KMS-11 (cell line): Measurements from ENCODE around the gene MRPS31.

Experiments used
- H2AFZ ChIP-seq: fragments of 200-600 bp; sonication (generic); 2 replicates; pipeline ENCODE4 v1.6.1; 2016; ENCODE audit warnings: antibody characterized with exemption, mixed run types, low read depth
- H3K27ac ChIP-seq: fragments of 200-600 bp; sonication (generic); 2 replicates; pipeline ENCODE4 v1.6.1; 2016; ENCODE audit warnings: mild to moderate bottlenecking, mixed run types
- H3K27me3 ChIP-seq: fragments of 200-600 bp; sonication (generic); 2 replicates; pipeline ENCODE4 v1.6.1; 2017; ENCODE audit warnings: mild to moderate bottlenecking, low read depth, mixed run types, moderate library complexity; ENCODE audit not compliant: insufficient read depth
- H3K36me3 ChIP-seq: fragments of 200-600 bp; sonication (generic); 2 replicates; pipeline ENCODE4 v1.6.1; 2017; ENCODE audit warnings: mild to moderate bottlenecking, mixed run types; ENCODE audit not compliant: insufficient read depth
- H3K4me1 ChIP-seq: fragments of 200-600 bp; sonication (generic); 2 replicates; pipeline ENCODE4 v1.6.1; 2016; ENCODE audit warnings: mild to moderate bottlenecking, low read depth, mixed run types; ENCODE audit not compliant: poor library complexity, severe bottlenecking
- H3K4me2 ChIP-seq: fragments of 200-600 bp; sonication (generic); 2 replicates; pipeline ENCODE4 v1.7.0; 2016; ENCODE audit warnings: mild to moderate bottlenecking, mixed run types
- H3K4me3 ChIP-seq: fragments of 200-600 bp; sonication (generic); IDR thresholded peaks from 2 replicates; pipeline ENCODE4 v1.6.1; 2017; ENCODE audit warnings: low read depth, low read length, mixed read lengths; ENCODE audit not compliant: insufficient read depth
- H3K79me2 ChIP-seq: fragments of 200-600 bp; sonication (generic); 2 replicates; pipeline ENCODE4 v1.6.1; 2016; ENCODE audit warnings: low read depth, mixed run types; ENCODE audit not compliant: insufficient read depth
- H3K9ac ChIP-seq: fragments of 200-600 bp; sonication (generic); 2 replicates; pipeline ENCODE4 v1.6.1; 2016; ENCODE audit warnings: mild to moderate bottlenecking, mixed run types
- H4K20me1 ChIP-seq: fragments of 200-600 bp; sonication (generic); 2 replicates; pipeline ENCODE4 v1.6.1; 2016; ENCODE audit warnings: mild to moderate bottlenecking, mixed run types; ENCODE audit not compliant: insufficient read depth
- CTCF ChIP-seq: fragments of 200-600 bp; sonication (generic); conservative IDR thresholded peaks from 2 replicates; pipeline ENCODE4 v1.6.1; 2017; ENCODE audit warnings: low read depth, mild to moderate bottlenecking, antibody characterized with exemption, low read length, moderate library complexity, mixed read lengths

Gene MRPS31

GRCh38 chr13:40780822-40781401 lies 9.9 kb upstream of the MRPS31 start:
- H3K4me2 ChIP-seq: no peak overlapping the region
- H4K20me1 ChIP-seq: no peaks in the 10 kb centered on the region
- no peaks in the 10 kb centered on the region for H3K36me3 ChIP-seq
- no peak overlapping the region for H3K9ac ChIP-seq
- H3K4me3 ChIP-seq: no peak overlapping the region
- no peak for TF ChIP-seq CTCF
- no peaks in the 10 kb centered on the region for H3K79me2 ChIP-seq
- peaks cover 9% of the 10 kb centered on the region for H3K4me1 ChIP-seq
- no peak overlapping the region for H2AFZ ChIP-seq
- no peaks in the 10 kb centered on the region for H3K27me3 ChIP-seq
- no peak overlapping the region for H3K27ac ChIP-seq

DNA sequence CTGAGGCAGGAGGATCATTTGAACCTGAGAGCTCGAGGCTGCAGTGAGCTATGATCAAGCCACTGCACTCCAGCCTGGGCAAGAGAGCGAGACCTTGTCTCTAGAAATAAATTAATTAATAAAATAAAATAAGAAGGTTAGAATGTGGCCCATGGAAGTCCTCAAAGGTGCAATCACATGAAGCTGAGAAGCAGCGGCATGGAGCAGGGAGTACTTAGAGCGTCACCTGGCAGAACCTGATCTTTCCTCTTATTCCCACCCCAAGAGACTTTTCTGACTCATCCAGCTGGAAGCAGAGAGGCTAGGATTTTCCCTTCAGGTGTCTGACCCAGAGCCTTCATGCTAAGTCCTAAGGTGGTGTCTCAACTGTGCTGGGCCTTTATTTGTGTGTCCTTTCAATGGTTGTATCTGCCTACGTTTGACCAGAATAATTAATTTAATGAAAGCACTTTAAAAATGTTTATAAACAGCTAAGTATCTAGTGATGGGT lies 8.9 kb upstream of the MRPS31 start:
- Histone ChIP-seq H2AFZ (no peak overlapping the region), H3K36me3 (no peaks in the 10 kb centered on the region), H4K20me1 (no peaks in the 10 kb centered on the region), H3K4me3 (no peak overlapping the region), H3K27ac (no peak overlapping the region), H3K4me1 (peaks cover 9% of the 10 kb centered on the region), H3K27me3 (no peaks in the 10 kb centered on the region), H3K4me2 (no peak overlapping the region), H3K9ac (no peak overlapping the region), H3K79me2 (no peaks in the 10 kb centered on the region)
- TF ChIP-seq CTCF: no peak

DNA sequence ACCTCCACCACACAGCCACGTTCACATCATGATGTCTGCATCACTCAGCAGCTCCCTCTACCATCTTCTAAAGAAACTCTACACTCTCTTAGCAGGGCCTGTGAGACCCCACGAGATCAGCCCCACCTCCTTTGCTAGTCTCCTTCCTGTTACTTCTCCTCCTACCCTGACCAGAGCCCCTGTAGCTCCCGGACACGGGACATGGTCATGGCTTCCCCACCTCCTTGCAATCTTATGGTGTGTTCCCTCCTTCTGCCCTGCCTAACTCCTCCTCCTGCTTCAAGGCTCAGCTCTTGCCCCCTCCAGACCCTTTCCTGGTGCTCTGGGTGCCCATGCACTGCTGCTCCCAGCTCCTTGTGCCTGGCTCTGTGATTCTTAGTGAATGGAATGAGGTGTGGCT lies 8.1 kb upstream of the MRPS31 start:
- H3K27me3 ChIP-seq: no peaks in the 10 kb centered on the region
- no peaks in the 10 kb centered on the region for H3K79me2 ChIP-seq
- H3K36me3 ChIP-seq: no peaks in the 10 kb centered on the region
- no peak overlapping the region for H2AFZ ChIP-seq
- H3K9ac ChIP-seq: no peak overlapping the region
- no peak overlapping the region for H3K4me3 ChIP-seq
- no peaks in the 10 kb centered on the region for H4K20me1 ChIP-seq
- peaks cover 9% of the 10 kb centered on the region for H3K4me1 ChIP-seq
- TF ChIP-seq CTCF: no peak
- no peak overlapping the region for H3K27ac ChIP-seq
- H3K4me2 ChIP-seq: no peak overlapping the region

DNA sequence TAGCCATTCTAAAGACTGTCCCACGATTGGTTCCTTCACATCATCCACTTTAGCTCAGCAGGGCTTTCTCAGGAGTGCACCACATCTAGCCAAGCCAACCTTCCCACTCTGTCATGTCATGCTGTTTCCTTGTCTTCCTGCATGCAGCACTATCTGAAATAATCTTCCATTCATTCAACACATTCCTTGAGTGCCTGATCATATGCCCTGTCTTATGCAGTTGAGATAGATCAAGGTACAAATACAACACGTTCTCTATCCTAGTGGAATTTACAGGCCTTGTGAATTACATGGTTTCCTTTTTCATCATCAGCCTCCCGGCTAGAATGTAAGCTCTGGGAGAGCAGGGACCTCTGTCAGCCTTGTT lies 6.8 kb upstream of the MRPS31 start:
- Histone ChIP-seq H3K27me3 (no peaks in the 10 kb centered on the region), H2AFZ (peak overlapping the region; percentile 35; the same call in 1 of the 2 replicates), H3K9ac (no peak overlapping the region), H3K27ac (no peak overlapping the region), H3K4me1 (peaks cover 9% of the 10 kb centered on the region), H3K4me2 (peak overlapping the region; percentile 29; the same call in 1 of the 2 replicates), H3K79me2 (no peaks in the 10 kb centered on the region), H3K36me3 (no peaks in the 10 kb centered on the region), H3K4me3 (no peak overlapping the region), H4K20me1 (no peaks in the 10 kb centered on the region)
- TF ChIP-seq CTCF: no peak
